Peyer's patch (tissue), 4 donors: ENCODE data around the gene G0S2. TPM values are rescaled to one million over a fixed set of nuclear protein-coding genes. Genes with fewer than 3 reads are reported as not detected.

ENCODE experiments used
- DNase-seq, 3 donors: peaks; one replicate each; pipeline ENCODE4 v3.0.0-alpha.2; 2017 to 2019
- H3K27ac ChIP-seq, 4 donors: fragments of 200-600 bp; sonication (generic); one replicate each; pipeline ENCODE4 v1.5.1; 2016 to 2019
- H3K27me3 ChIP-seq, 2 donors: fragments of 200-600 bp; sonication (generic); one replicate each; pipeline ENCODE4 v1.5.1; 2019
- H3K36me3 ChIP-seq, 3 donors: fragments of 200-600 bp; sonication (generic); one replicate each; pipeline ENCODE4 v1.5.1; 2016 to 2019
- H3K4me1 ChIP-seq, 4 donors: fragments of 200-600 bp; sonication (generic); one replicate each; pipeline ENCODE4 v1.5.1; 2016 to 2019
- H3K4me3 ChIP-seq, 4 donors: fragments of 200-600 bp; sonication (generic); 1 replicate in 3 of 4; 2 replicates in 1 of 4; pipeline ENCODE4 v1.5.1; 2016 to 2019; ENCODE audit warnings: mild to moderate bottlenecking in 1 of 4
- H3K9me3 ChIP-seq, 4 donors: fragments of 200-600 bp; sonication (generic); one replicate each; pipeline ENCODE4 v1.5.1; 2016 to 2019; ENCODE audit warnings: mild to moderate bottlenecking in 1 of 4
- POLR2A ChIP-seq, 2 donors: fragments of 450-650 bp; IDR thresholded peaks; one replicate each; pipeline ENCODE4 v1.5.1; 2017; ENCODE audit warnings: antibody characterized with exemption in 2 of 2, mild to moderate bottlenecking in 2 of 2, moderate library complexity in 2 of 2
- total RNA-seq, 4 donors: library from RNA; depleted of rRNA; stranded (reverse); fragments of >200 nt; gene quantifications; one replicate each; pipeline ENCODE4 v1.1.0, GENCODE V29; 2016
- TF ChIP-seq, protein P1 (sequence below), 6 experiments: fragments of 450-650 bp in 4 of 6; fragments of 200-600 bp in 2 of 6; sonication (generic) in 1 of 6; IDR thresholded peaks; one replicate each; pipeline ENCODE4 v1.5.1; 2017 to 2019; ENCODE audit warnings: antibody characterized with exemption in 6 of 6, mild to moderate bottlenecking in 3 of 6, moderate library complexity in 1 of 6

G0S2 gene
- total RNA-seq, 4 donors from 2014 or later, result 2.3 to 70.4 (median 14.1) TPM

DNA sequence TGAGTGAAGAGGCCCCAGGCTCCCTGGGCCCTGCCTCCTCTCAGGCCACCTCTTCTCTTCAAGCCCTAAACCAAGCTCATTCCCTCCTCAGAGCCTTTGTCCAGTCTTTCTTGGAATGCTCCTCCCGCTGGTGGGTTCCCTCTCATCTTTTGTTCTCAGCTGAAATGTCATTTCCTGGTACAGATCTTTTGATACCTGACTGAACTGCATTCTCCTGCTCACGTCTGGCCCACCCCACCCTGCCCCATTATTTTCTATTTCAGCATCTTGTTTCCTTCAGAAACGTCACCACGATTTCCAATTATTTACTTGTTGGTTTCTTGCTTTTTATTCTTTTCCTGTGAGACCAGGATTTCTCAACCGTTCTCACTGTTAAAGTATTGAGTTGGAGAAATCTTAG, 39.4 kb upstream of the G0S2 start:
- Histone ChIP-seq H3K4me1 (peaks cover 0 to 6% (median 0%) of the 10 kb centered on the region in 4 donors), H3K9me3 (no peaks in the 10 kb centered on the region), H3K4me3 (no peak overlapping the region), H3K36me3 (peaks cover 0 to 23% (median 0%) of the 10 kb centered on the region in 3 donors), H3K27me3 (no peaks in the 10 kb centered on the region), H3K27ac (no peak overlapping the region)
- TF ChIP-seq, protein P1, sequence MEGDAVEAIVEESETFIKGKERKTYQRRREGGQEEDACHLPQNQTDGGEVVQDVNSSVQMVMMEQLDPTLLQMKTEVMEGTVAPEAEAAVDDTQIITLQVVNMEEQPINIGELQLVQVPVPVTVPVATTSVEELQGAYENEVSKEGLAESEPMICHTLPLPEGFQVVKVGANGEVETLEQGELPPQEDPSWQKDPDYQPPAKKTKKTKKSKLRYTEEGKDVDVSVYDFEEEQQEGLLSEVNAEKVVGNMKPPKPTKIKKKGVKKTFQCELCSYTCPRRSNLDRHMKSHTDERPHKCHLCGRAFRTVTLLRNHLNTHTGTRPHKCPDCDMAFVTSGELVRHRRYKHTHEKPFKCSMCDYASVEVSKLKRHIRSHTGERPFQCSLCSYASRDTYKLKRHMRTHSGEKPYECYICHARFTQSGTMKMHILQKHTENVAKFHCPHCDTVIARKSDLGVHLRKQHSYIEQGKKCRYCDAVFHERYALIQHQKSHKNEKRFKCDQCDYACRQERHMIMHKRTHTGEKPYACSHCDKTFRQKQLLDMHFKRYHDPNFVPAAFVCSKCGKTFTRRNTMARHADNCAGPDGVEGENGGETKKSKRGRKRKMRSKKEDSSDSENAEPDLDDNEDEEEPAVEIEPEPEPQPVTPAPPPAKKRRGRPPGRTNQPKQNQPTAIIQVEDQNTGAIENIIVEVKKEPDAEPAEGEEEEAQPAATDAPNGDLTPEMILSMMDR (IDR thresholded peaks at IDR 0.05), result no peak
- no peak for TF ChIP-seq POLR2A (IDR thresholded peaks at IDR 0.05)
- no peak for DNase-seq

DNA sequence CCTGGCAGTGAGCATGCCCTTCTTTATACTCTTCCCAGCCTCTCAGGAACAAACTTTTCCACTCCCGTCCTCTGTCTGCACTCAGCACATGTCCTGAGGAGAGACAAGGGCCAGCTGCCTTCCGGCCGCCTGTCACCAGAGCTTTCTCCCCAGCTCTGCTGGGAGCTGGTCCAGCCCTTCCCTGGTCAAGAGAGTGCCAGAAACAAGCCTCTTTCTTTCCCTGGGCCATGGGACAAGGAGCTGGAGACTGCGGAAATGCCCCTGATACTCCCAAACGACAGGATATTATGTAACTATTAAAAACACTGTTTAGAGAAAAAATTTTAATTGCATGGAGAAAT, 33.4 kb upstream of the G0S2 start:
- H3K27me3 ChIP-seq, result no peaks in the 10 kb centered on the region
- H3K9me3 ChIP-seq, result no peaks in the 10 kb centered on the region
- TF ChIP-seq, protein P1 (IDR thresholded peaks at IDR 0.05), result no peak
- no peak for TF ChIP-seq POLR2A (IDR thresholded peaks at IDR 0.05)
- peaks cover 0 to 55% (median 4%) of the 10 kb centered on the region in 4 donors for H3K4me1 ChIP-seq
- H3K27ac ChIP-seq, result peak overlapping the region; percentile 10 to 66 (median 46)
- H3K4me3 ChIP-seq, result no peak overlapping the region
- peak in 2 of 3 donors; percentile 20 to 66 for DNase-seq
- peaks cover 0 to 12% (median 0%) of the 10 kb centered on the region in 3 donors for H3K36me3 ChIP-seq

DNA sequence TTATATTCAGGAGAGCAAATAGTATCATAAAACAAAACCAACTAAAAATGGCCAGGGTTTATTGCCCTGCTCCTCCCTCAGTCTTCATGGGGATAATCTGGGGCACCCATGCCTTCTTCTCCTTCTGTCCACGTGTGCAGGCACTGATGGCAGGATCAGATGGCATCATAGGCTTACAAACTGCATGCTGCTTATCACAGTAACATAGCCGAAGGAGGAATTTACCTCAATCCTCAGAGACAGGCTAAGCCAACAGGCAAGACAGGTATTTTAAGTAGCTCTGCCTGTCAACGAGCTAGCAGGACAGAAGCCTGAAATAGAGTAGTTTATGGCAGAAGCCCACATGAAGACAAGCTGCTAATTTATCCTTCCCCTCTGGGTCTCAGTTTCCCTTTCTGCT, 32.4 kb upstream of the G0S2 start:
- Histone ChIP-seq H3K36me3 (peaks cover 0 to 2% (median 0%) of the 10 kb centered on the region in 3 donors), H3K27me3 (no peaks in the 10 kb centered on the region), H3K9me3 (no peaks in the 10 kb centered on the region), H3K27ac (peak overlapping the region; percentile 13 to 66 (median 20)), H3K4me3 (no peak overlapping the region), H3K4me1 (peaks cover 0 to 55% (median 4%) of the 10 kb centered on the region in 4 donors)
- TF ChIP-seq, protein P1 (IDR thresholded peaks at IDR 0.05), result no peak
- no peak for TF ChIP-seq POLR2A (IDR thresholded peaks at IDR 0.05)
- DNase-seq, result peak in 1 of 3 donors; percentile 62

DNA sequence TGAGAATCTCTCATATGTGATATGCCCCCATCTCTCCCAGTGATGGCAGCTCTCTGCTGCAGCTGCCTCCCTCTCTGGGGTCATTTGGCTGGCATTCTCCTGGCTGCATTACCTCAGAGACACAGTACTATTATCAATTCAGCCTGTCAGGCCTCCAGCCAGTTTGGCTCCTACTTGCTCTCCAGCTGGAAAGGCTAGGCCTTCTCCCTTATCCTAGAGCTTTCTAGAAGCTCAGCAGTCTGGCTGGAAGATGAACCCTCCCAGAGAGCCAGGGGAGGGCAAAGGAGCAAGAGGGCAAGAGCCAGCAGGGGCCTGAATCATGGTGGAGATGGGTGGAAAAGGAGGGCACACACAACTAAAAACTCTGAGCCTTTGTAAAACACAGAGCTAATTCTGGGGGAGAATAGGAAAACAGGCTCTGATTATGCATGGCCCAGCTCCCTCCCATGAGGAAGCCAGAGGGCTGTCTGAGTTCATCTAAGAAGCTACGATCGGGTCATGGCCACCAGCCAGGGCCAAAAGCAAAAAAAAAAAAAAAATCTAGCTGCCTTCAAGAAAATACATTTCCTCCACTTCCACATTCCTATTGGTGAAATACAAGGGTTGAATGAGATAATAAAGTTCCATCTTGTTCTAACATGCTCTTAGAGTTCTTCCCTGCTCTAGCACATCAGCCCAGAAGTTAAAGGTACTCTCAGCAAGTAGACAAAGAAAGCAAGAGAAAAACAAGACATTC, 31.8 kb upstream of the G0S2 start:
- no peak overlapping the region for H3K4me3 ChIP-seq
- no peaks in the 10 kb centered on the region for H3K9me3 ChIP-seq
- H3K4me1 ChIP-seq, result peaks cover 0 to 61% (median 4%) of the 10 kb centered on the region in 4 donors
- H3K27ac ChIP-seq, result peak overlapping the region; percentile 13 to 66 (median 20)
- no peak for TF ChIP-seq POLR2A (IDR thresholded peaks at IDR 0.05)
- TF ChIP-seq, protein P1 (IDR thresholded peaks at IDR 0.05), result no peak
- no peak for DNase-seq
- no peaks in the 10 kb centered on the region for H3K27me3 ChIP-seq
- H3K36me3 ChIP-seq, result no peaks in the 10 kb centered on the region

DNA sequence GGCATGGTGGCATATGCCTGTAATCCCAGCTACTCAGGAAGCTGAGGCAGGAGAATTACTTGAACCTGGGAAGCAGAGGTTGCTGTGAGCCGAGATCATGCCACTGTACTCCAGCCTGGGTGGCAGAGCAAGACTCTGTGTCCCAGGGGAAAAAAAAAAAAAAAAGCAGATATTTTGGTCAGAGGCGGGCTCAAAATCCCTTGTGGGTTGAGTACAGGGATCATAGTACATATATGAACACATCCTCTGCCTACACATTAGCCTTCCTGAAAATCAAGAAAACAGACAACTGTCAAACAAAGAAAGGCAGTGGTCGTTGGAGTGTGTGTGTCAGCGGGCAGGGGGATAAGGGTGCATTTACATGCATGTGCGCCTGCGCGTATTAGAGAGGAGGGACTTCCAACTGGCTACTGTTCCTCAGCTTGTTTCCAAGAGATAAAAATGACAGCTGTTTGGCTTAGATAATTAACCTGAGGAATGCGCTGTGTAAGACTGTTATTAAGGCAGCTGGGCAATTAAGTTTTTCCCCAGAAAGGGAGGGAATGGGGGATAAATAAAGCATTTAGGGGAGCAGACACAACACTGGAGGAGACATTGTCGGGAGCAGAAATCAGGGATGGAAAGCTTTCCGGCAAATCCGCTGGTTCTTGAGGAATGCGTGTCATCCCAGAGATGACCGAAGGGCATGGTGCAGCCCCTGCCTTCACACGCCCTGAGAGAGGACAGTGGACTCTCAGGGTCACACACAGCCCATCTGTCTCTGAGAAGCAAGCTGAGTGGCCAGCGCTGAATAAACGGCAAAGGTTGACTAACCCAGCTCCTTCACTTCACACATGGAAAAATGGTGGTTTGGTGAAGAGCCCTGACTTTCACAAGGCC, 29.4 kb upstream of the G0S2 start:
- Histone ChIP-seq H3K36me3 (no peaks in the 10 kb centered on the region), H3K4me3 (no peak overlapping the region), H3K9me3 (no peaks in the 10 kb centered on the region), H3K27ac (peak overlapping the region in 1 of 4 donors; percentile 22), H3K27me3 (no peaks in the 10 kb centered on the region), H3K4me1 (peaks cover 0 to 83% (median 6%) of the 10 kb centered on the region in 4 donors)
- no peak for DNase-seq
- TF ChIP-seq, protein P1 (IDR thresholded peaks at IDR 0.05), result no peak
- no peak for TF ChIP-seq POLR2A (IDR thresholded peaks at IDR 0.05)
